Activated CD4-positive, alpha-beta T cell treated with anti-CD3 and anti-CD28 coated beads, Interleukin-2, amount 50 U/mL, for 1 hour (primary cell): ENCODE measurements around the gene PLCL2.
A peak's percentile ranks its signal among the peaks of the same experiment; 100 is the strongest.

Experiments used
- DNase-seq: peaks from one replicate; pipeline ENCODE4 v3.0.0-alpha.2; 2020

Gene PLCL2

GRCh38 chr3:16868513-16868912 is 16.2 kb upstream of the PLCL2 start:
- DNase-seq: no peak

- DNase-seq: no peak
Observed at GRCh38 chr3:16869261-16870005, 15.3 kb upstream of the PLCL2 start.

- DNase-seq: no peak
Observed at GRCh38 chr3:16871915-16872842, 12.6 kb upstream of the PLCL2 start.

- no peak for DNase-seq
Observed at GRCh38 chr3:16873872-16874271, 10.9 kb upstream of the PLCL2 start.

- no peak for DNase-seq
Observed at GRCh38 chr3:16875876-16876550, 8.7 kb upstream of the PLCL2 start.

GRCh38 chr3:16877505-16877904 is 7.2 kb upstream of the PLCL2 start:
- DNase-seq: no peak

- no peak for DNase-seq
Observed at GRCh38 chr3:16877911-16878310, 6.8 kb upstream of the PLCL2 start.

GRCh38 chr3:16881896-16882630 is 2.7 kb upstream of the PLCL2 start:
- no peak for DNase-seq

- DNase-seq: no peak
Observed at GRCh38 chr3:16883057-16883722, 1.6 kb upstream of the PLCL2 start.

GRCh38 chr3:16883723-16884083 is 1.1 kb upstream of the PLCL2 start:
- DNase-seq: no peak

- DNase-seq: peak; percentile 73
Observed at GRCh38 chr3:16884084-16884747, 539 bp upstream of the PLCL2 start.

- no peak for DNase-seq
Observed at GRCh38 chr3:16885593-16886302, 993 bp downstream of the PLCL2 start.

- DNase-seq: no peak
Observed at GRCh38 chr3:16886303-16886683, 1.5 kb downstream of the PLCL2 start.

GRCh38 chr3:16887130-16887529 is 2.4 kb downstream of the PLCL2 start:
- no peak for DNase-seq

GRCh38 chr3:16888356-16888755 is 3.6 kb downstream of the PLCL2 start:
- DNase-seq: no peak

GRCh38 chr3:16888785-16889607 is 4.2 kb downstream of the PLCL2 start:
- DNase-seq: no peak

GRCh38 chr3:16890597-16891333 is 6.0 kb downstream of the PLCL2 start:
- no peak for DNase-seq

- no peak for DNase-seq
Observed at GRCh38 chr3:16893618-16894200, 9.0 kb downstream of the PLCL2 start.

GRCh38 chr3:16896094-16896627 is 11.4 kb downstream of the PLCL2 start:
- no peak for DNase-seq
